B cell (primary cell): Measurements from ENCODE around the gene PLA2G2D. TPM values are rescaled to one million over a fixed set of nuclear protein-coding genes. Genes with fewer than 3 reads are reported as not detected.

Experiments used
- ATAC-seq: fragments of 200-7000 bp; cut with Tn5 transposase; one replicate; pipeline ENCODE4 v1.10.0; 2021; ENCODE audit warnings: low read depth, mild to moderate bottlenecking, moderate number of reproducible peaks, moderate library complexity
- CTCF ChIA-PET: fragments of 350-600 bp; sonication (Branson Sonifier 250); formaldehyde crosslinking; loops from one replicate; lab custom pipeline; 2021; ENCODE audit warnings: antibody characterized with exemption, inconsistent platforms; lab: Charles Lee
- POLR2A ChIA-PET: fragments of 350-600 bp; sonication (Branson Sonifier 250); formaldehyde crosslinking; loops from one replicate; lab custom pipeline; 2021; ENCODE audit warnings: antibody characterized with exemption; lab: Charles Lee
- DNase-seq: peaks from one replicate; pipeline ENCODE4 v3.0.0; 2013
- H2AFZ ChIP-seq: 2 replicates; pipeline ENCODE4 v1.6.1; 2012; ENCODE audit warnings: mild to moderate bottlenecking, low read depth, low read length; ENCODE audit not compliant: insufficient read depth, poor library complexity, severe bottlenecking
- H3K27ac ChIP-seq, 2 donors: 1 replicate in 1 of 2; 2 replicates in 1 of 2; pipeline ENCODE4 v1.5.1; 2012 to 2013; ENCODE audit warnings: low read length in 2 of 2, mild to moderate bottlenecking in 2 of 2, moderate library complexity in 1 of 2
- H3K27me3 ChIP-seq, 4 experiments: fragments of 200-600 bp in 1 of 4; sonication (generic) in 1 of 4; replicated peaks in 1 of 4; 1 replicate in 2 of 4; 2 replicates in 2 of 4; pipeline versions ENCODE4 v1.6.1 to v1.7.0; 2013 to 2016; ENCODE audit warnings: low read length in 3 of 4, mild to moderate bottlenecking in 2 of 4, mixed read lengths in 1 of 4, moderate library complexity in 1 of 4; ENCODE audit not compliant: insufficient read depth in 4 of 4, control insufficient read depth in 3 of 4; ENCODE audit errors: control extremely low read depth in 1 of 4
- H3K36me3 ChIP-seq, 2 experiments: replicated peaks in 1 of 2; 1 replicate in 1 of 2; 2 replicates in 1 of 2; pipeline versions ENCODE4 v1.6.1 to v1.7.1; 2013; ENCODE audit warnings: low read length in 1 of 2; ENCODE audit not compliant: insufficient read depth in 2 of 2, control insufficient read depth in 1 of 2; ENCODE audit errors: control extremely low read depth in 1 of 2, extremely low read depth in 1 of 2
- H3K4me1 ChIP-seq, 2 donors: fragments of 200-600 bp in 1 of 2; sonication (generic) in 1 of 2; 1 replicate in 1 of 2; 2 replicates in 1 of 2; pipeline versions ENCODE4 v1.5.1 to v1.6.1; 2013 to 2017; ENCODE audit warnings: low read length in 2 of 2; ENCODE audit not compliant: control insufficient read depth in 2 of 2, insufficient read depth in 2 of 2
- H3K4me2 ChIP-seq: replicated peaks from 2 replicates; pipeline ENCODE3; 2012; ENCODE audit warnings: mild to moderate bottlenecking, low read depth, low read length; ENCODE audit not compliant: poor library complexity, severe bottlenecking
- H3K4me3 ChIP-seq, 5 experiments: fragments of 200-600 bp in 1 of 5; sonication (generic) in 1 of 5; 1 replicate in 3 of 5; 2 replicates in 2 of 5; pipeline versions ENCODE4 v1.5.1 to v1.7.0; 2011 to 2016; ENCODE audit warnings: low read length in 4 of 5, mild to moderate bottlenecking in 4 of 5, low read depth in 2 of 5, control low read depth in 1 of 5, moderate library complexity in 1 of 5; ENCODE audit not compliant: insufficient read depth in 1 of 5; ENCODE audit errors: control extremely low read depth in 1 of 5, extremely low read depth in 1 of 5
- H3K79me2 ChIP-seq: fragments of 200-600 bp; sonication (generic); one replicate; pipeline ENCODE4 v1.6.0; 2016; ENCODE audit warnings: low read length; ENCODE audit not compliant: control insufficient read depth, insufficient read depth
- H3K9ac ChIP-seq: fragments of 200-600 bp; sonication (generic); 2 replicates; pipeline ENCODE4 v1.6.1; 2017; ENCODE audit warnings: mild to moderate bottlenecking, low read length, moderate library complexity
- H3K9me3 ChIP-seq, 3 donors: one replicate each; pipeline versions ENCODE4 v1.6.1 to v1.7.1; 2013; ENCODE audit warnings: low read length in 2 of 3; ENCODE audit not compliant: control insufficient read depth in 2 of 3, insufficient read depth in 1 of 3; ENCODE audit errors: control extremely low read depth in 1 of 3
- H4K20me1 ChIP-seq: 2 replicates; pipeline ENCODE4 v1.6.0; 2012; ENCODE audit warnings: mild to moderate bottlenecking, low read length; ENCODE audit not compliant: insufficient read depth, control insufficient read depth, poor library complexity, severe bottlenecking
- H3K27ac Mint-ChIP-seq: one replicate; pipeline ENCODE4 v1.8.0; 2021; ENCODE audit warnings: mixed read lengths
- H3K27me3 Mint-ChIP-seq: one replicate; pipeline ENCODE4 v1.8.0; 2021; ENCODE audit warnings: mixed read lengths
- H3K4me1 Mint-ChIP-seq: one replicate; pipeline ENCODE4 v1.8.0; 2021; ENCODE audit warnings: mixed read lengths
- H3K4me3 Mint-ChIP-seq: one replicate; pipeline ENCODE4 v1.8.0; 2021; ENCODE audit warnings: mixed read lengths
- H3K9me3 Mint-ChIP-seq: one replicate; pipeline ENCODE4 v1.8.0; 2022; ENCODE audit warnings: mixed read lengths; ENCODE audit not compliant: insufficient read depth
- EZH2 ChIP-seq: IDR thresholded peaks from 2 replicates; pipeline ENCODE4 v1.6.1; 2012; ENCODE audit warnings: borderline replicate concordance, low read depth, mild to moderate bottlenecking, moderate library complexity, low read length; ENCODE audit not compliant: insufficient read depth, poor library complexity, severe bottlenecking
- WGBS: methylation state at CpG from one replicate; pipeline ENCODE4 v1.1.5; 2013; ENCODE audit warnings: missing lambda C conversion rate; ENCODE audit not compliant: insufficient coverage; 5-methylcytosine and 5-hydroxymethylcytosine counted together
- intact Hi-C: fragments of 100-400 bp; cut with micrococcal nuclease; formaldehyde crosslinking; loops from one replicate; pipeline ENCODE4 v1.10.0; 2022
- polyA plus RNA-seq: library from polyadenylated mRNA; depleted of rRNA; stranded (reverse); fragments of >200 nt; gene quantifications from 2 replicates; pipeline ENCODE4 v1.2.3, GENCODE V29; 2012
- total RNA-seq, 2 donors: library from RNA; stranded (reverse); fragments of 120-200 nt in 1 of 2; gene quantifications; 1 replicate in 1 of 2; 2 replicates in 1 of 2; pipeline versions ENCODE4 v1.2.3 to v1.2.4, GENCODE V29; 2013 to 2022
- TF ChIP-seq, protein P1 (sequence below): fragments of 200-600 bp; IDR thresholded peaks from one replicate; pipeline ENCODE4 v1.8.0; 2022; ENCODE audit warnings: antibody characterized with exemption, mild to moderate bottlenecking

The PLA2G2D gene
- total and polyA plus RNA-seq, 2 donors (not counting 1 experiment from before 2014, with no cell fraction given), result 2.3 to 2.8 TPM

DNA sequence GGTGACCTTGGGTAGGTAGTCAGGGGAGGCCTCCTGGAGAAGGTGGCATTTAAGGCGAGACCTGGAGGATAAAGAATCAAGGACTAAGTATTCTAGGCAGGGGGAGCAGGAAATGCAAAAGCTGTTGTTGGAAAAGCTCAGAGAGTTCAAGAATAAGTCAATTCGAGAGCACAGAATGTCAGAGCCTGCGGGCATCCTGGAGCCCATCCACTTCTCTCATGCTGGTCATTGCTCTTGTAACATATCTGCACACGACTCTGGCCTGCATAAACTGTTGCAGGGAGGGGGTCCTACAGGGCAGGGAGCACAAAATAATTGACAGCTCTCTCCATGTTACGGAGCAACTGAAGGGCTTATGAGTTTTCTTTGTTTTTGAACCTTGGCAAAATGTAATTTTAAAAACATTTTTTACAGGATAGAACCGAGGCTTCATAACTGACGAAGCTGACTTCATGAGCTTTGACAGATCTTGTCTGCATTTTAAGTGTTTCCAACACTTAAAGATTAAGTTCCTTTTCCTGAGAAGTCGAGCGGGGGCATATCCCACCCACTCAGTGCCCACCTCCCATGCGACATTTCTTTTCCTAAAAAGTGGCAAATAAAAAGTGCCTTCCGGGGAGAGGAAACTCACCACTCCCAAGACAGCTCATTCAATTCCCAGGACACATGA lies 45.1 kb downstream of the PLA2G2D start:
- H3K4me3 Mint-ChIP-seq, result no peak overlapping the region
- H2AFZ ChIP-seq, result no peak overlapping the region
- H3K4me3 ChIP-seq, result no peak overlapping the region
- H3K27me3 Mint-ChIP-seq, result no peaks in the 10 kb centered on the region
- no peaks in the 10 kb centered on the region for H3K79me2 ChIP-seq
- TF ChIP-seq EZH2, result no peak
- TF ChIP-seq, protein P1, sequence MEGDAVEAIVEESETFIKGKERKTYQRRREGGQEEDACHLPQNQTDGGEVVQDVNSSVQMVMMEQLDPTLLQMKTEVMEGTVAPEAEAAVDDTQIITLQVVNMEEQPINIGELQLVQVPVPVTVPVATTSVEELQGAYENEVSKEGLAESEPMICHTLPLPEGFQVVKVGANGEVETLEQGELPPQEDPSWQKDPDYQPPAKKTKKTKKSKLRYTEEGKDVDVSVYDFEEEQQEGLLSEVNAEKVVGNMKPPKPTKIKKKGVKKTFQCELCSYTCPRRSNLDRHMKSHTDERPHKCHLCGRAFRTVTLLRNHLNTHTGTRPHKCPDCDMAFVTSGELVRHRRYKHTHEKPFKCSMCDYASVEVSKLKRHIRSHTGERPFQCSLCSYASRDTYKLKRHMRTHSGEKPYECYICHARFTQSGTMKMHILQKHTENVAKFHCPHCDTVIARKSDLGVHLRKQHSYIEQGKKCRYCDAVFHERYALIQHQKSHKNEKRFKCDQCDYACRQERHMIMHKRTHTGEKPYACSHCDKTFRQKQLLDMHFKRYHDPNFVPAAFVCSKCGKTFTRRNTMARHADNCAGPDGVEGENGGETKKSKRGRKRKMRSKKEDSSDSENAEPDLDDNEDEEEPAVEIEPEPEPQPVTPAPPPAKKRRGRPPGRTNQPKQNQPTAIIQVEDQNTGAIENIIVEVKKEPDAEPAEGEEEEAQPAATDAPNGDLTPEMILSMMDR, result no peak
- H3K27ac Mint-ChIP-seq, result peak overlapping the region; percentile 51
- no peaks in the 10 kb centered on the region for H3K27me3 ChIP-seq
- ChIA-PET CTCF (interaction anchor here (1.0 to 1.4 kb wide), 2 partner anchors 15 to 20 kb away, joined by 3 read pairs; no protein-coding TSS in a partner anchor), POLR2A (no interaction called here)
- peaks cover 66 to 71% of the 10 kb centered on the region in 2 donors for H3K4me1 ChIP-seq
- WGBS, result 87% methylated on average over 10 of the region's 11 CpGs
- no peaks in the 10 kb centered on the region for H3K9me3 Mint-ChIP-seq
- peaks cover 72% of the 10 kb centered on the region for H3K4me1 Mint-ChIP-seq
- H3K36me3 ChIP-seq, result no peaks in the 10 kb centered on the region
- ATAC-seq (no peak), DNase-seq (no peak)
- H3K27ac ChIP-seq, result no peak overlapping the region
- no peak overlapping the region for H3K9ac ChIP-seq
- intact Hi-C loops, result no loop called here
- peak overlapping the region; percentile 42 for H3K4me2 ChIP-seq
- H3K9me3 ChIP-seq, result peaks cover 0 to 4% (median 0%) of the 10 kb centered on the region in 3 donors
- no peaks in the 10 kb centered on the region for H4K20me1 ChIP-seq

DNA sequence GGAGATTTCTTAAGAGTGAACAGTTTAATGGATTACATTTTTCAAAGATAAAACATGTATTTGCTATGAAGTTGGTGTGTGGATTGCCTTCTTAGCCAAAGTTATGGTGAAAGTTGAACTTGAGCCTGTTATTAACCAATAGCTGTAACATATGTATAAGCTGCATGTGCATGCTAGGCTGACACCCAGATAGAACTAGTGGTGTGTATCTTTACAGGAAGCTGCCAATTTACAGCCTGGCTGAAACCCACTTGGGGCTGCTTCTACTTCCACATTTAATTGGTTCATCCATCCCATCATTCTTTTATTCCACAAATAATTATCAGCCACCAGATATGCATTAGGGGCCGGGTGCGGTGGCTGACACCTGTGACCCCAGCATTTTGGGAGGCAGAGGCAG lies 46.1 kb downstream of the PLA2G2D start:
- peaks cover 0 to 4% (median 0%) of the 10 kb centered on the region in 3 donors for H3K9me3 ChIP-seq
- ChIA-PET POLR2A (no interaction called here), CTCF (interaction anchor here (1.4 kb wide), 1 partner anchor 28 kb away, joined by 3 read pairs; no protein-coding TSS in a partner anchor)
- H3K36me3 ChIP-seq, result no peaks in the 10 kb centered on the region
- Mint-ChIP-seq H3K4me3 (peak overlapping the region; percentile 6), H3K27ac (peak overlapping the region; percentile 65), H3K27me3 (no peaks in the 10 kb centered on the region), H3K4me1 (peaks cover 63% of the 10 kb centered on the region), H3K9me3 (no peaks in the 10 kb centered on the region)
- H3K4me3 ChIP-seq, result no peak overlapping the region
- DNase-seq, result peak; percentile 50
- H3K4me2 ChIP-seq, result peak overlapping the region; percentile 42
- WGBS, result 100% methylated on average over 2 of the region's 2 CpGs
- H3K9ac ChIP-seq, result no peak overlapping the region
- H3K27ac ChIP-seq, result peak overlapping the region; percentile 9 to 27
- H3K27me3 ChIP-seq, result no peaks in the 10 kb centered on the region
- ATAC-seq, result no peak
- intact Hi-C loops, result no loop called here
- no peak overlapping the region for H2AFZ ChIP-seq
- H3K79me2 ChIP-seq, result no peaks in the 10 kb centered on the region
- no peaks in the 10 kb centered on the region for H4K20me1 ChIP-seq
- peaks cover 56 to 62% of the 10 kb centered on the region in 2 donors for H3K4me1 ChIP-seq
- TF ChIP-seq EZH2, result no peak
- TF ChIP-seq, protein P1, result no peak
